Measurements from ENCODE around the gene GNAT1.
"Not testable (repeated sequence)": the region's sequence is repeated elsewhere in the genome, so short reads cannot be mapped to it uniquely, and the experiment has no call there.

GNAT1 gene

GRCh38 chr3:50242851-50243542 is 51.6 kb downstream of the GNAT1 start:
- no peak for DNase-seq (ENCODE audit: low spot score)

- no peak for DNase-seq (ENCODE audit: low spot score)
These were observed 52.1 kb downstream of the GNAT1 start for GRCh38 chr3:50243543-50243895.

GRCh38 chr3:50244813-50245212 is 53.4 kb downstream of the GNAT1 start:
- DNase-seq (ENCODE audit: low spot score) = not testable (repeated sequence)

DNA sequence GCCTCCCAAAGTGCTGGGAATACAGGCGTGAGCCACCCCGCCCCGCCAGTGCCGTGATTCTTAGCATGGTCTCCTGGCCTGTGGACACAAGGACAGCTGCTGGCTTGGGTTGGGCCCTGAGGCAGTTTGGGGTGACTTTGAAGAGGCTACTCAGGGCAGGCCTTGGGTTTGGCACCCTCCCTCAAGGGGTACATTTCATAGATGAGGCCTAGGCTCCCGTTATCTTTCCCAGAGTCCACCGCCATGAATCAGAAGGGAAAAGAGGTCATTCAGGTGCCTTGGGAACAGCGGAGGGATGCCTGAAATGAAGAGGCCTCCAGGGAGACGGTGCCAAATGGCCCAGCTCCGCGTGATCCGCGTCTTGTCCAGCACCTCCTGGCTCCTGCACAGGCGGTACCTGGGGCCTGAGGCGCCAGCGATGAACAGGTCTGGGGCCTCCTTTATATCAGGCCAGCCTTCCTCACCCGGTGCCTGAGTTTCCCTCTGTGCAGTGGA is 53.9 kb downstream of the GNAT1 start:
- DNase-seq (ENCODE audit: low spot score) = no peak

- DNase-seq (ENCODE audit: low spot score) = peak; percentile 88
These were observed 54.6 kb downstream of the GNAT1 start for GRCh38 chr3:50245831-50246516.

DNA sequence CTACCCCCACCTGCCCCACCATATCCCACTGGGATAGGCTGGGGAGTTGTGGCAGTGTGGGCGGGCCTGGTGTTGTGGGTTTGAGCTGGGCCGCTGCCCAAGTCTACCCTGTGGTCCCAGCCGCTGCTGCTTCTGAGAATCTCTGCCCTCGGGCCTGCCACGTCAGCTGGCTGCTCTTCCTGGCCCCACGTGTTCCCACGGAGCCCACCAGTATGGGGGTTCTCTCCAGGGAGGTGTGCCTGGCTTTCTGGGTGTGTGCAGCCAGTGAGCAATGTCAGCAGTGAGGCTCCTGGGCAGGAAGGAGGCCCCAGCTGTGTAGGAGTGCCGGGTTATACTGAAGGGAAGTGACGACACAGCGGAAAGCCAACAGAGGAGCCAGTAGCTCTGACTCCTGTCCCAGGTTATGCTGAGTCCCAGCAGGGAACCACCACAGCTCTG is 55.1 kb downstream of the GNAT1 start:
- DNase-seq (ENCODE audit: low spot score) = no peak
